HepG2 (cell line): ENCODE results near the gene WNK2.

Experiments
- ARID5B ChIP-seq: IDR thresholded peaks from 2 replicates; pipeline ENCODE4 v1.4.0; 2020; ENCODE audit warnings: mild to moderate bottlenecking, missing genetic modification reagents
- BCLAF1 ChIP-seq: fragments of 450-650 bp; IDR thresholded peaks from 2 replicates; pipeline ENCODE4 v1.6.1; 2017; ENCODE audit warnings: mild to moderate bottlenecking
- CHD4 ChIP-seq: fragments of 200-600 bp; sonication (generic); IDR thresholded peaks from 2 replicates; pipeline ENCODE4 v1.7.0; 2017; ENCODE audit warnings: mild to moderate bottlenecking, low read length, borderline replicate concordance
- DPF2 ChIP-seq: sonication (generic); formaldehyde crosslinking; IDR thresholded peaks from 2 replicates; pipeline ENCODE4 v1.4.0; 2020; ENCODE audit warnings: mild to moderate bottlenecking, low read depth, missing genetic modification reagents, borderline replicate concordance
- PRDM4 ChIP-seq: sonication (generic); formaldehyde crosslinking; IDR thresholded peaks from 2 replicates; pipeline ENCODE4 v1.9.0; 2021; ENCODE audit warnings: missing genetic modification reagents, borderline replicate concordance
- SUZ12 ChIP-seq: fragments of 150-350 bp; IDR thresholded peaks from 2 replicates; pipeline ENCODE4 v1.6.1; 2014; ENCODE audit warnings: low read depth, low read length
- ZFP41 ChIP-seq: sonication (generic); formaldehyde crosslinking; IDR thresholded peaks from 2 replicates; pipeline ENCODE4 v1.4.0; 2020; ENCODE audit warnings: mild to moderate bottlenecking, missing genetic modification reagents, borderline replicate concordance

- no peak for TF ChIP-seq DPF2 (CRISPR knock-in tag)
- TF ChIP-seq ZFP41 (CRISPR knock-in tag) = no peak
- TF ChIP-seq SUZ12 = no peak
- TF ChIP-seq BCLAF1 = no peak
- TF ChIP-seq CHD4 = no peak
- TF ChIP-seq PRDM4 = no peak
- TF ChIP-seq ARID5B (CRISPR knock-in tag) = no peak
These were observed 124.7 kb downstream of the WNK2 start for GRCh38 chr9:93308676-93309075.
